HFF-Myc (cell line): ENCODE results near the gene LAPTM4A.

Experiments used
- DNase-seq: peaks from one replicate; pipeline ENCODE4 v3.0.0-alpha.2; 2011; ENCODE audit warnings: low read depth; ENCODE audit errors: extremely low read depth
- H3K4me3 ChIP-seq: replicated peaks from 2 replicates; pipeline ENCODE4 v1.5.1; 2011; ENCODE audit warnings: low read depth, mild to moderate bottlenecking, control low read depth, low read length
- CTCF ChIP-seq: IDR thresholded peaks from 2 replicates; pipeline ENCODE4 v1.5.1; 2012; ENCODE audit warnings: mild to moderate bottlenecking, low read depth, low read length, control low read depth; ENCODE audit errors: missing control alignments

Gene LAPTM4A

GRCh38 chr2:20060106-20060505, 8.7 kb upstream of the LAPTM4A start:
- H3K4me3 ChIP-seq: no peak overlapping the region
- TF ChIP-seq CTCF: no peak
- no peak for DNase-seq

DNA sequence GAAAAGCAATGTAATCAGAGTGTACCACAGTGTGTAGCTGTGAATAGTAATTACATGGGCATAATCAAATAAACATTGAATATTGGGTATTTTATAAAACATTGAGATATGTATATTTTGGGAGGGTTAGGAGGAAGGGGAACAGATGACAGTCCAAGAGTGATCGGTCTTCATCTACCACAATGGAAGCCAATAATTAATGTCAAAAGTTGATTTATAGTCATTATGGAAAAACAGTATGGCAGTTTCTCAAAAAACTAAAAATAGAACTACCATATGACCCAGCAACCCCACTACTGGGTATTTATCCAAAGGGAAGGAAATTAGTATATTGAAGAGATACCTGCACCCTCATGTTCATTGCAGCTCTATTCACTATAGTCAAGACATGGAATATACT, 5.8 kb upstream of the LAPTM4A start:
- no peak for DNase-seq
- H3K4me3 ChIP-seq: no peak overlapping the region
- no peak for TF ChIP-seq CTCF

DNA sequence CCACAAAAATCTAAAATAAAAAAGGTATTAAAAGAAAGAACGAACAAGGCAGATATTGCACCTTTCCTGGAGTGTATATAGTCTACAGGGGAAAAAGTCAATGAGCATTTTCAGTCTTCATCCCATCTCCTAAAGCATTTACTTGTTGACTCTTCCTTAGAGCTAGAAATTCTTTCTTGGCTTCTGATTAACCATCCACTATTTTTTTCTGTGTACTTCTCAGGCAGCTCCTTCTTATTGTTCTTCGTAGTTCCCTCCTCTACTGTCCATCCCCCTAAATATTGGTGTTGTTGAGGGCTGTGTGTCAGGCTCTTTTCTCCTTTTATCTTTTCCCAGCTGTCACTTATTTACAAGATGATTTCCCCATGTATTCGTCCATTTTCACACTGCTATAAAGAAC, 3.5 kb upstream of the LAPTM4A start:
- TF ChIP-seq CTCF: no peak

DNA sequence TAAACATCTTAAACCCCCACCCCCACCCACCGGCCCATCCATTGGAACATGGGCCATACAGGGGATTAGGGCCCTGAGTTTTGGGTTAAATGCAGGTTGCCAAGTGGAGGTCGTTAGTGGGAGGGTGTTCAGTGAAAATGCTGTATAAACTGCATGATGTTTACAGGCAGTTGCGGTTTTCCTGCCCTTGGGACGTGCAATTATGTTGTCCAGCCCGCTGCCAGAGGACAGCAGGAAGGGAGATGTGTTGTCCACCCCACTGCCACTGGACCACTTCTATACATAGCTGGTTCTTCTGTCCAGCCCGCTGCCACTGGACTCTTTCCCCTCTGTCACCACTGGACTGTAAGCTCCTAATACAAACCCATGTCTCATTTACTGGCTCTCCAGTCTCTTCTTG, 2.7 kb upstream of the LAPTM4A start:
- no peak for TF ChIP-seq CTCF
- no peak overlapping the region for H3K4me3 ChIP-seq
- no peak for DNase-seq

More for the DNA sequence above, 3.5 kb upstream of the LAPTM4A start:
- DNase-seq: no peak
- H3K4me3 ChIP-seq: no peak overlapping the region

DNA sequence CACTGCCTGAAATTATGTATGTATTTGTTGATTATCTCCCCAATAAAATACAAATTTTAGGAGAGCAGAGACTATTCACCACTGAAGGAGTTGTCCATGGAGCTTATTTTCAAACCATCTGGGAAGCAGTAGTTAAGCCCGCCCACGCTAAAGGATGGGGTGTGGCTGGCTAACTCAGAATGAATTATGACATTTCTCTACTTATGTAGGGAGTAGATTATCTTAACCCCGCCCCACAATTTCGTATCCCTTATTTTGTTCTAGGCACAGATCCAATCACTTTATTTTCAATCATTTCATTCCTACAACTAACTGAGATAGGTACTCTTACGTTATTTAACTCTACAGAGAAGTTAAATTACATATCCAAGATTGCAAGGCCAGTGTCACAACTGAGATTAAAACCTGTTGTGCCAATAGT, 1.4 kb upstream of the LAPTM4A start:
- no peak for TF ChIP-seq CTCF
- DNase-seq: peak; percentile 53
- H3K4me3 ChIP-seq: peak overlapping the region; percentile 67

GRCh38 chr2:20052229-20052851, 912 bp upstream of the LAPTM4A start:
- H3K4me3 ChIP-seq: peak overlapping the region; percentile 67
- TF ChIP-seq CTCF: no peak
- DNase-seq: no peak
